GM06990 (cell line): ENCODE results near the gene SULT2B1.
A peak's percentile ranks its signal among the peaks of the same experiment; 100 is the strongest.

Experiments
- DNase-seq: peaks from one replicate; pipeline ENCODE4 v3.0.0-alpha.2; 2011; ENCODE audit not compliant: insufficient read length; ENCODE audit errors: extremely low read depth
- H3K27me3 ChIP-seq: replicated peaks from 2 replicates; pipeline ENCODE4 v1.6.0; 2011; ENCODE audit warnings: low read length; ENCODE audit not compliant: control insufficient read depth, insufficient read depth
- H3K36me3 ChIP-seq: 2 replicates; pipeline ENCODE4 v1.5.1; 2011; ENCODE audit warnings: low read length; ENCODE audit not compliant: control insufficient read depth, insufficient read depth
- H3K4me3 ChIP-seq: replicated peaks from 2 replicates; pipeline ENCODE4 v1.5.1; 2011; ENCODE audit warnings: low read depth, mild to moderate bottlenecking, control low read depth, low read length
- CTCF ChIP-seq: IDR thresholded peaks from 2 replicates; pipeline ENCODE4 v1.5.1; 2011; ENCODE audit warnings: low read length, control low read depth, mild to moderate bottlenecking, inconsistent platforms; ENCODE audit not compliant: insufficient read depth, poor library complexity, severe bottlenecking

SULT2B1 gene

GRCh38 chr19:48582168-48582567, 30.2 kb downstream of the SULT2B1 start:
- TF ChIP-seq CTCF, result no peak
- DNase-seq, result no peak
- no peak overlapping the region for H3K4me3 ChIP-seq
- no peaks in the 10 kb centered on the region for H3K36me3 ChIP-seq
- no peaks in the 10 kb centered on the region for H3K27me3 ChIP-seq

- Histone ChIP-seq H3K4me3 (no peak overlapping the region), H3K36me3 (no peaks in the 10 kb centered on the region), H3K27me3 (no peaks in the 10 kb centered on the region; the same call in 1 of the 2 replicates)
- no peak for TF ChIP-seq CTCF
- no peak for DNase-seq
These were observed 35.4 kb downstream of the SULT2B1 start for GRCh38 chr19:48587387-48587786.

- Histone ChIP-seq H3K36me3 (no peaks in the 10 kb centered on the region), H3K27me3 (no peaks in the 10 kb centered on the region; the same call in 1 of the 2 replicates), H3K4me3 (peak overlapping the region; percentile 6; the same call in 1 of the 2 replicates)
- DNase-seq, result peak; percentile 78
- TF ChIP-seq CTCF, result peak; percentile 99
These were observed 36.9 kb downstream of the SULT2B1 start for GRCh38 chr19:48588670-48589401.

- H3K27me3 ChIP-seq, result no peaks in the 10 kb centered on the region; the same call in 1 of the 2 replicates
- no peak for TF ChIP-seq CTCF
- no peak for DNase-seq
- no peak overlapping the region for H3K4me3 ChIP-seq
- no peaks in the 10 kb centered on the region for H3K36me3 ChIP-seq
These were observed 39.0 kb downstream of the SULT2B1 start for GRCh38 chr19:48591021-48591420.

GRCh38 chr19:48595171-48595570, 43.2 kb downstream of the SULT2B1 start:
- no peak for DNase-seq
- TF ChIP-seq CTCF, result no peak
- no peaks in the 10 kb centered on the region for H3K27me3 ChIP-seq
- H3K4me3 ChIP-seq, result no peak overlapping the region
- H3K36me3 ChIP-seq, result no peaks in the 10 kb centered on the region
